GM10248 (cell line): ENCODE data around the gene CAPN13.

ENCODE experiments used
- CTCF ChIA-PET: fragments of 300-600 bp; sonication (Branson Sonifier 250); formaldehyde crosslinking; extraction: SDS; loops from one replicate; lab custom pipeline; 2021; ENCODE audit warnings: antibody characterized with exemption; lab: Yijun Ruan, JAX
- POLR2A ChIA-PET: fragments of 350-650 bp; sonication (Branson Sonifier 250); formaldehyde crosslinking; extraction: SDS; loops from one replicate; lab custom pipeline; 2020; ENCODE audit warnings: antibody characterized with exemption; lab: Yijun Ruan, JAX
- DNase-seq: peaks from one replicate; pipeline ENCODE4 v3.0.0; 2012; ENCODE audit errors: extremely low spot score
- CTCF ChIP-seq: IDR thresholded peaks from 2 replicates; pipeline ENCODE4 v1.5.1; 2012; ENCODE audit warnings: mild to moderate bottlenecking, low read depth; ENCODE audit errors: extremely low read depth, missing control alignments, control extremely low read depth

CAPN13 gene

GRCh38 chr2:30705711-30706533, 101.3 kb downstream of the CAPN13 start:
- POLR2A ChIA-PET: no interaction called here
- DNase-seq: no peak
- CTCF ChIA-PET: interaction anchor here (0.8 to 16.1 kb wide), 23 partner anchors 16 to 625 kb away, joined by 3 to 667 read pairs (median 4); no protein-coding TSS in a partner anchor
- TF ChIP-seq CTCF: no peak

GRCh38 chr2:30705056-30705455, 102.2 kb downstream of the CAPN13 start:
- no peak for DNase-seq
- ChIA-PET POLR2A (no interaction called here), CTCF (interaction anchor here (1.3 to 16.1 kb wide), 8 partner anchors 15 to 626 kb away, joined by 4 to 667 read pairs (median 100); no protein-coding TSS in a partner anchor)
- no peak for TF ChIP-seq CTCF

- POLR2A ChIA-PET: no interaction called here
- DNase-seq: no peak
- CTCF ChIA-PET: interaction anchor here (0.9 to 16.1 kb wide), 6 partner anchors 7 to 556 kb away, joined by 3 to 667 read pairs (median 118); no protein-coding TSS in a partner anchor
- TF ChIP-seq CTCF: no peak
These were observed 102.8 kb downstream of the CAPN13 start for GRCh38 chr2:30704309-30705020.

GRCh38 chr2:30702694-30703093, 104.6 kb downstream of the CAPN13 start:
- CTCF ChIA-PET: interaction anchor here (0.9 to 16.1 kb wide), 5 partner anchors 9 to 537 kb away, joined by 4 to 667 read pairs (median 45); no protein-coding TSS in a partner anchor
- no peak for TF ChIP-seq CTCF

GRCh38 chr2:30701782-30702181, 105.5 kb downstream of the CAPN13 start:
- no peak for TF ChIP-seq CTCF
- DNase-seq: no peak
- CTCF ChIA-PET: interaction anchor here (2.5 to 16.1 kb wide), 3 partner anchors 9 to 536 kb away, joined by 6 to 667 read pairs (median 45); no protein-coding TSS in a partner anchor
- POLR2A ChIA-PET: no interaction called here

More at GRCh38 chr2:30702694-30703093, 104.6 kb downstream of the CAPN13 start:
- DNase-seq: no peak
- POLR2A ChIA-PET: no interaction called here
